ENCODE measurements around the gene RTKN2.
"Not testable (repeated sequence)": the region's sequence is repeated elsewhere in the genome, so short reads cannot be mapped to it uniquely, and the experiment has no call there.

Gene RTKN2

GRCh38 chr10:62305813-62306212 is 37.2 kb upstream of the RTKN2 start:
- TF ChIP-seq CTCF (IDR thresholded peaks at IDR 0.05; ENCODE audit: low read depth, low read length): no peak
- in situ Hi-C loops (cut with HindIII; ENCODE audit: low sequenced_read_pairs): no loop called here
- H3K4me3 ChIP-seq (ENCODE audit: low read depth, low read length): no peak overlapping the region
- peak; percentile 7 for DNase-seq (ENCODE audit: low read depth, low spot score)

GRCh38 chr10:62303922-62304321 is 35.3 kb upstream of the RTKN2 start:
- no peak overlapping the region for H3K4me3 ChIP-seq (ENCODE audit: low read depth, low read length)
- TF ChIP-seq CTCF (IDR thresholded peaks at IDR 0.05; ENCODE audit: low read depth, low read length): no peak
- DNase-seq (ENCODE audit: low read depth, low spot score): no peak
- in situ Hi-C loops (cut with HindIII; ENCODE audit: low sequenced_read_pairs): no loop called here

GRCh38 chr10:62302760-62303159 is 34.1 kb upstream of the RTKN2 start:
- no peak for DNase-seq (ENCODE audit: low read depth, low spot score)
- no peak for TF ChIP-seq CTCF (IDR thresholded peaks at IDR 0.05; ENCODE audit: low read depth, low read length)
- H3K4me3 ChIP-seq (ENCODE audit: low read depth, low read length): no peak overlapping the region
- in situ Hi-C loops (cut with HindIII; ENCODE audit: low sequenced_read_pairs): no loop called here

GRCh38 chr10:62297857-62298256 is 29.2 kb upstream of the RTKN2 start:
- no peak for TF ChIP-seq CTCF (IDR thresholded peaks at IDR 0.05; ENCODE audit: low read depth, low read length)
- in situ Hi-C loops (cut with HindIII; ENCODE audit: low sequenced_read_pairs): no loop called here
- DNase-seq (ENCODE audit: low read depth, low spot score): no peak
- H3K4me3 ChIP-seq (ENCODE audit: low read depth, low read length): no peak overlapping the region

- no peak for DNase-seq (ENCODE audit: low read depth, low spot score)
- H3K4me3 ChIP-seq (ENCODE audit: low read depth, low read length): no peak overlapping the region
- TF ChIP-seq CTCF (IDR thresholded peaks at IDR 0.05; ENCODE audit: low read depth, low read length): no peak
- in situ Hi-C loops (cut with HindIII; ENCODE audit: low sequenced_read_pairs): no loop called here
Measured at GRCh38 chr10:62284221-62284620, 15.6 kb upstream of the RTKN2 start.

- in situ Hi-C loops (cut with HindIII; ENCODE audit: low sequenced_read_pairs); DNase-seq (ENCODE audit: low read depth, low spot score); H3K4me3 ChIP-seq (ENCODE audit: low read depth, low read length): not testable (repeated sequence)
Measured at GRCh38 chr10:62281348-62281747, 12.7 kb upstream of the RTKN2 start.

- H3K4me3 ChIP-seq (ENCODE audit: low read depth, low read length); in situ Hi-C loops (cut with HindIII; ENCODE audit: low sequenced_read_pairs); DNase-seq (ENCODE audit: low read depth, low spot score): not testable (repeated sequence)
Measured at GRCh38 chr10:62280392-62280791, 11.7 kb upstream of the RTKN2 start.

- H3K4me3 ChIP-seq (ENCODE audit: low read depth, low read length): no peak overlapping the region
- no peak for TF ChIP-seq CTCF (IDR thresholded peaks at IDR 0.05; ENCODE audit: low read depth, low read length)
- peak; percentile 50 for DNase-seq (ENCODE audit: low read depth, low spot score)
- in situ Hi-C loops (cut with HindIII; ENCODE audit: low sequenced_read_pairs): no loop called here
Measured at GRCh38 chr10:62278441-62278910, 9.8 kb upstream of the RTKN2 start.
